A673 (cell line): Measurements from ENCODE around the gene NCOA7.

Source experiments
- CTCF ChIP-seq: fragments of 300-800, 200-600 bp; sonication (generic); conservative IDR thresholded peaks from 2 replicates; pipeline ENCODE4 v1.5.1; 2017; ENCODE audit warnings: low read depth, mild to moderate bottlenecking, antibody characterized with exemption, low read length, moderate library complexity, mixed read lengths
- EZH2 ChIP-seq: fragments of 200-600 bp; sonication (generic); IDR thresholded peaks from 2 replicates; pipeline ENCODE4 v1.6.1; 2017; ENCODE audit warnings: borderline replicate concordance, low read depth, mild to moderate bottlenecking, mixed read lengths, antibody characterized with exemption, low read length; ENCODE audit not compliant: poor library complexity, severe bottlenecking

GRCh38 chr6:125926711-125927110, 136.0 kb downstream of the NCOA7 start:
- no peak for TF ChIP-seq CTCF
- no peak for TF ChIP-seq EZH2
